ENCODE data around the gene NANS.
"Not testable (repeated sequence)": the region's sequence is repeated elsewhere in the genome, so short reads cannot be mapped to it uniquely, and the experiment has no call there.

NANS gene

DNA sequence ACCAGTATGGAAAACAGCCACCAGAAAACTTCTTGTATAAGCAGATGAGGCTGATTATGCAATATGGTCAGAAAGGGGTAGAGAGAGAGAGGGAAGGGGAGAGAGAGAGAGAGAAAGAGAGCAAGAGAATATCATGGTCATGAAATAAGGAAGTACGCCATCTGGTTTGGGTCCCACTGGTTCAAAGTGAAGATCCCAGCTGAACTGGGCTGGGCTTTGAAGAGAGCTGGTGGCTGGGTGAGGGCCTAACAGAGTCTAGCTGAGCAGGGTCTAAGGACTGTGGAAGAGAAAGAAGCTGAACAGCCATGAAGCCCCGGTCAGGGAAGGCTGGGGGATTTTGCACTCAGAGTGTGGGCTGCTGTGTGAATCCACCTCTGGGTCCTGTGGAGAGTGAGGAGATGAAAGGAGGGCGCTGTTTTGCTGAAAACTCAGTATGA is 47.9 kb downstream of the NANS start:
- no peak overlapping the region for H3K4me3 ChIP-seq (ENCODE audit: low read depth, low read length)

DNA sequence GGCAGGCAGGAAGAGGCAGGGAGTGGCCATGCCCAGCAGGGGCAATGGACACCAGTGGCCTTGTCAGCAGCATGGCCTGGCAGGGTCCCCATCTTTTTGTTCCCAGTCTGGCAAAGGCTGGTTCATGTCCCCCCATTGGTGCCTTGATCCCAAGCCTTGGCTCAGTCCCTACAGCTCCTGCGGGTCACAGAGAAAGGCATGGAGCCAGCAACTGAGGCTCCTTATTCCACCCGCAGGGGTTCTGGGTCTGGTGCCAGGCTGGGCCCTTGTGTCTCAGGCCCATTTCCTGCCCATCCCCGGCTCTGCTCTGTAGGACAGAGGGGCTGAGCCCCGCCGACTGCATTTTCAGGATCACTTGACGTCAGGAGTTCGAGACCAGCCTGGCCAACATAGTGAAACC is 48.5 kb downstream of the NANS start:
- TF ChIP-seq, protein P1, sequence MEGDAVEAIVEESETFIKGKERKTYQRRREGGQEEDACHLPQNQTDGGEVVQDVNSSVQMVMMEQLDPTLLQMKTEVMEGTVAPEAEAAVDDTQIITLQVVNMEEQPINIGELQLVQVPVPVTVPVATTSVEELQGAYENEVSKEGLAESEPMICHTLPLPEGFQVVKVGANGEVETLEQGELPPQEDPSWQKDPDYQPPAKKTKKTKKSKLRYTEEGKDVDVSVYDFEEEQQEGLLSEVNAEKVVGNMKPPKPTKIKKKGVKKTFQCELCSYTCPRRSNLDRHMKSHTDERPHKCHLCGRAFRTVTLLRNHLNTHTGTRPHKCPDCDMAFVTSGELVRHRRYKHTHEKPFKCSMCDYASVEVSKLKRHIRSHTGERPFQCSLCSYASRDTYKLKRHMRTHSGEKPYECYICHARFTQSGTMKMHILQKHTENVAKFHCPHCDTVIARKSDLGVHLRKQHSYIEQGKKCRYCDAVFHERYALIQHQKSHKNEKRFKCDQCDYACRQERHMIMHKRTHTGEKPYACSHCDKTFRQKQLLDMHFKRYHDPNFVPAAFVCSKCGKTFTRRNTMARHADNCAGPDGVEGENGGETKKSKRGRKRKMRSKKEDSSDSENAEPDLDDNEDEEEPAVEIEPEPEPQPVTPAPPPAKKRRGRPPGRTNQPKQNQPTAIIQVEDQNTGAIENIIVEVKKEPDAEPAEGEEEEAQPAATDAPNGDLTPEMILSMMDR (conservative IDR thresholded peaks at IDR 0.05; ENCODE audit: low read depth, low read length): no peak
- DNase-seq (ENCODE audit: low read depth): no peak
- no peak overlapping the region for H3K4me3 ChIP-seq (ENCODE audit: low read depth, low read length)

More for the DNA sequence above, 47.9 kb downstream of the NANS start:
- no peak for DNase-seq (ENCODE audit: low read depth)
- TF ChIP-seq, protein P1 (conservative IDR thresholded peaks at IDR 0.05; ENCODE audit: low read depth, low read length): no peak

DNA sequence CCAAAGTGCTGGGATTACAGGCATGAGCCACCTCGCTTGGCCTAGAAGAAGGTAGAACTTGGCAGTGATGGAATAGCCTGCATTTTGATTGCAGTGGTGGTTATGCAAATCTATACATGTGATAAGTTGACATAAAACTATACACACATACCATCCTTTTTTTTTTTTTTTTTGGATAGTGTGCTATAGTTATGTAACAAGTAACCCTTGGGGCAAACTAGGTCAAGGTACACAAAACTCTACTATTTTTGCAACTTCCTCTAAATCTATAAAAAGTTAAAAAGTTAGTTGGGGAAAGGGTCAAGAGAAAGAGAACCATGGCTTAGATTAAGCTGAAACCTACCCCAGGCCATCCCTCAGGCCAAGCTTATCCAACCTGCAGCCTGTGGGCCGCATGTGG is 51.4 kb downstream of the NANS start:
- no peak for DNase-seq (ENCODE audit: low read depth)
- no peak overlapping the region for H3K4me3 ChIP-seq (ENCODE audit: low read depth, low read length)
- TF ChIP-seq, protein P1 (conservative IDR thresholded peaks at IDR 0.05; ENCODE audit: low read depth, low read length): no peak

DNA sequence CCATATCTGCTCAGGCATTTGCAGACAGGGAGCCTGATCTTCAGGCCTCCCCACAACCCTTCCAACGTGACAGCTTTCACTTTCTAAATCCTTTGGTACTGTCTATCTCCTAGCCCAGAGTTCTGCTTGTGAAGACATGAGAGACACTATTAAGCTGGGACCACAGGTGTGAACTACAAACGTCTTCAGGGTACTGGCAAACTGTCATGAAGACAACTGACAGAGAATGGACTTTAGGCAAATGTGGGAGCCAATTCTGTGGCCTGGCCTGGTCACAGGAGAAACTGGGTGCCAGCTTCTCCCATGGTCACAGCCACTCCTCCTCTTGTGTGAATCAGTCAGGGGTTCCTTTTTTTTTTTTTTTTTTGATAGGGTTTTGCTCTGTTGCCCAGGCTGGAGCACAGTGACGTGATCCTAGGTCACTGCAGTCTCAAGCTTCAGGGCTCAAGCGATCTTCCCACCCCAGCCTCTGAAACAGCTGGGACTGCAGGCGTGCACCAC is 52.0 kb downstream of the NANS start:
- H3K4me3 ChIP-seq (ENCODE audit: low read depth, low read length): no peak overlapping the region
- DNase-seq (ENCODE audit: low read depth): no peak
- TF ChIP-seq, protein P1 (conservative IDR thresholded peaks at IDR 0.05; ENCODE audit: low read depth, low read length): no peak

DNA sequence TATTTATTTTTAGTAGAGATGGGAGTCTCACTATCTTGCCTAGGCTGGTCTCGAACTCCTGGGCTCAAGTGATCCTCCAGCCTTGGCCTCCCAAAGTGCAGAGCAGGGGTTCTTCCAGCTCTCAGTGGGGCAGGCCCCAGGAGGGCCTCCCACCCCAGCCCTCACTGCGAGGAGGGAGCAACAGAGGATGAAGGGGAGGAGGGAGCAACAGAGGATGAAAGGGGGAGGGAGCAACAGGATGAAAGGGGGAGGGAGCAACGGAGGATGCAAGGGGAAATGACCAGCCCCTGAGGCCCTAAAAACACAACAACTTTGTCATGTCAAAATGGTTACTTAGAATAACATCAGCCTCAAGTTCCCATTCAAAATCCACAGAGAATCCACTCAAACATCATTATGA is 52.5 kb downstream of the NANS start:
- no peak for DNase-seq (ENCODE audit: low read depth)
- H3K4me3 ChIP-seq (ENCODE audit: low read depth, low read length): no peak overlapping the region
- TF ChIP-seq, protein P1 (conservative IDR thresholded peaks at IDR 0.05; ENCODE audit: low read depth, low read length): no peak

DNA sequence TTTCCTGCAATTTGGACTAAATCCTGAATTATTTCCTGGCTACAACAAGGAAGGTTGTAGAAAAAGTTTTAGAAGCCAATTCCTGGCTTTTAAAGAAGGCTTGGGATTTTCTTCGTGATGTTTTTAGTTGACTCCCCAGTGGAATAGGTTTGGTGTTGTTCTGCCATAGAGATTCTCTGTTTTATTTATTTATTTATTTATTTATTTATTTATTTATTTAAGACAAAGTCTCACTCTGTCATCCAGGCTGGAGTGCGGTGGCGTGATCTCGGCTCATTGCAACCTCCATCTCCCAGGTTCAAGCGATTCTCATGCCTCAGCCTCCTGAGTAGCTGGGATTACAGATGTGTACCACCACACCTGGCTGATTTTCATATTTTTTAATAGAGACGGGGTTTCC is 60.6 kb downstream of the NANS start:
- H3K4me3 ChIP-seq (ENCODE audit: low read depth, low read length); DNase-seq (ENCODE audit: low read depth): not testable (repeated sequence)

DNA sequence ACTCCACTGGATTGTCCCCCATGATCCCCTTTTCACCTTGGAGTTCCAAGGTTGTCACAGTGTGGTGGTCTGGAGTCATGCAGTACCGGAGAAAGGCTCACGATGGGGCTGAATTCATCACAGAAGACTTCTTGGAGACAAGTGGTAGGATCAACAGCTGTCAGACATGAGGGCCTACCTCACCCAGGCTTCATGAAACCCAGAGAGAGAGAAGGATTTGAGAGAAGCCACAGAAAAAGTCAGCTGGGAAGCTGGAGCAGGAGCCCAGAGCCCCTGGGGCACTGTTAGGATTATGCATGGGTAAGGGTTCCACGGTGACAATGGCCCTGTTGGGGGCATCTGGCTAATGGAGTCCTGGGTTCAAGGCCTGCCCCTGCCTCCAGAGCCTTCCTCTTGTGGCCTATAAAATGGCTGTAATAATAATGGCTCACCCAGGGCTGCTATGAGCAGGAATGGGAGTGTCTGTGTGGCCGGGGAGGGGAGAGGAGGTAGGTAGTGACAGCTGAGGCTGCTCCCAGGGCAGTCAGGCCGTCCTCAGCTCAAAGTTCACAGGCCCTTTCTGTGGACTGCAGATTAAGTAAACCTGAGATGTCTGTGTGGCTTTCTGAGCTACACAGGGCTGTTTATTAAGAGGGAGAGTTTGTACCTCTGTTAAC is 61.6 kb downstream of the NANS start:
- peak overlapping the region; percentile 67 for H3K4me3 ChIP-seq (ENCODE audit: low read depth, low read length)
- DNase-seq (ENCODE audit: low read depth): peak; percentile 38
- TF ChIP-seq, protein P1 (conservative IDR thresholded peaks at IDR 0.05; ENCODE audit: low read depth, low read length): peak; percentile 37

Data from choroid plexus epithelial cell (primary cell).